HepG2 (cell line): ENCODE data around the gene FAM174A. TPM values are rescaled to one million over a fixed set of nuclear protein-coding genes. Genes with fewer than 3 reads are reported as not detected.

Source experiments
- CEBPB ChIP-seq: IDR thresholded peaks from 2 replicates; pipeline ENCODE4 v1.6.1; 2011; ENCODE audit warnings: low read depth, low read length, improper control_type of control experiment, borderline replicate concordance
- MAX ChIP-seq: IDR thresholded peaks from 2 replicates; pipeline ENCODE4 v1.6.1; 2012; ENCODE audit warnings: inconsistent platforms
- PRDM10 ChIP-seq: sonication (generic); formaldehyde crosslinking; IDR thresholded peaks from 2 replicates; pipeline ENCODE4 v1.4.0; 2020; ENCODE audit warnings: low read depth, missing genetic modification reagents
- SNAI1 ChIP-seq: sonication (generic); formaldehyde crosslinking; IDR thresholded peaks from 2 replicates; pipeline ENCODE4 v1.5.0; 2020; ENCODE audit warnings: mild to moderate bottlenecking, missing genetic modification reagents, borderline replicate concordance
- STAG1 ChIP-seq: sonication (generic); formaldehyde crosslinking; IDR thresholded peaks from 2 replicates; pipeline ENCODE4 v1.4.0; 2020; ENCODE audit warnings: missing genetic modification reagents
- TGIF2 ChIP-seq: IDR thresholded peaks from 2 replicates; pipeline ENCODE4 v1.6.1; 2016; ENCODE audit warnings: control low read depth, missing compliant biosample characterization
- ZNF17 ChIP-seq: sonication (generic); formaldehyde crosslinking; IDR thresholded peaks from 2 replicates; pipeline ENCODE4 v1.5.0; 2020; ENCODE audit warnings: mild to moderate bottlenecking, missing genetic modification reagents
- ZNF205 ChIP-seq: IDR thresholded peaks from 2 replicates; pipeline ENCODE4 v1.6.1; 2018; ENCODE audit warnings: missing biosample characterization, missing genetic modification reagents
- polyA plus RNA-seq, 8 experiments: library from polyadenylated mRNA; depleted of rRNA in 3 of 8; stranded (reverse) in 7 of 8; unstranded in 1 of 8; fragments of >200 nt; fragmentation: Illumina TruSeq in 4 of 8; extraction: Trizol in 4 of 8; gene quantifications; 2 replicates each; pipeline versions ENCODE4 v1.2.1 to v1.2.3, GENCODE V29; 2011 to 2016; ENCODE audit warnings: low read depth in 4 of 8, missing spikeins in 1 of 8, mixed read lengths in 1 of 8; ENCODE audit not compliant: insufficient read depth in 1 of 8
- total RNA-seq, 5 experiments: library from RNA; depleted of rRNA; stranded (reverse); fragments of >200 nt; fragmentation: Illumina TruSeq; extraction: Trizol; gene quantifications; 2 replicates each; pipeline ENCODE4 v1.2.3, GENCODE V29; 2016; ENCODE audit warnings: low read depth in 1 of 5
- TF ChIP-seq, protein P1 (sequence below): sonication (generic); formaldehyde crosslinking; IDR thresholded peaks from 2 replicates; pipeline ENCODE4 v1.5.0; 2020; ENCODE audit warnings: missing genetic modification reagents, mild to moderate bottlenecking, borderline replicate concordance
- TF ChIP-seq, protein P2 (sequence below): sonication (generic); formaldehyde crosslinking; IDR thresholded peaks from 2 replicates; pipeline ENCODE4 v1.4.0; 2020; ENCODE audit warnings: missing genetic modification reagents, mild to moderate bottlenecking, borderline replicate concordance

Gene FAM174A
- total and polyA plus RNA-seq, 2 of the 13 experiments (the other 11 are each of a cell fraction or from before 2014, with no cell fraction given): 6.8 to 7.8 TPM

DNA sequence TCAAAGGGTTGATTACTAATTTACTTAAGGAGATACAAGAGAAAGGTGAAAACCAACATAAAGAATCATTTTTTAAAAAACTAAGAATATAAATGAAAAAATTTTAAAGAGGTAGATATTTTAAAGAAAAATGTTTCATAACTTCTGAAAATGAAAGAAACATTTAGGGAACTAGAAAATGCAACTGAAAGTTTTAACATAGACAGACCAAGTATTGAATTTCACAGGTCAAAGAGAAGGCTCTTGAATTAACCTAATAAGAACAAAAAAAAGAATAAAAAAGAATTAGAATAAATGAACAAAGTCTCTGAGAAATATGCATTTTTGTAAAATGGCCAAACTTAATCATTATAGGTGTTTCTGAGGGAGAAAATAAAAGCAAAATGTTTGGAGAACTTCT lies 16.1 kb upstream of the FAM174A start (continued):
- TF ChIP-seq PRDM10 (CRISPR knock-in tag): no peak
- TF ChIP-seq ZNF17: no peak
- no peak for TF ChIP-seq MAX
- TF ChIP-seq, protein P1, sequence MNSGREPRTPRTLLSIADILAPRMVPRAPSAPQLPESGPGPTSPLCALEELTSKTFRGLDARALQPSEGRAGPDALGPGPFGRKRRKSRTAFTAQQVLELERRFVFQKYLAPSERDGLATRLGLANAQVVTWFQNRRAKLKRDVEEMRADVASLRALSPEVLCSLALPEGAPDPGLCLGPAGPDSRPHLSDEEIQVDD: no peak
- TF ChIP-seq SNAI1 (CRISPR knock-in tag): no peak
- TF ChIP-seq, protein P2, sequence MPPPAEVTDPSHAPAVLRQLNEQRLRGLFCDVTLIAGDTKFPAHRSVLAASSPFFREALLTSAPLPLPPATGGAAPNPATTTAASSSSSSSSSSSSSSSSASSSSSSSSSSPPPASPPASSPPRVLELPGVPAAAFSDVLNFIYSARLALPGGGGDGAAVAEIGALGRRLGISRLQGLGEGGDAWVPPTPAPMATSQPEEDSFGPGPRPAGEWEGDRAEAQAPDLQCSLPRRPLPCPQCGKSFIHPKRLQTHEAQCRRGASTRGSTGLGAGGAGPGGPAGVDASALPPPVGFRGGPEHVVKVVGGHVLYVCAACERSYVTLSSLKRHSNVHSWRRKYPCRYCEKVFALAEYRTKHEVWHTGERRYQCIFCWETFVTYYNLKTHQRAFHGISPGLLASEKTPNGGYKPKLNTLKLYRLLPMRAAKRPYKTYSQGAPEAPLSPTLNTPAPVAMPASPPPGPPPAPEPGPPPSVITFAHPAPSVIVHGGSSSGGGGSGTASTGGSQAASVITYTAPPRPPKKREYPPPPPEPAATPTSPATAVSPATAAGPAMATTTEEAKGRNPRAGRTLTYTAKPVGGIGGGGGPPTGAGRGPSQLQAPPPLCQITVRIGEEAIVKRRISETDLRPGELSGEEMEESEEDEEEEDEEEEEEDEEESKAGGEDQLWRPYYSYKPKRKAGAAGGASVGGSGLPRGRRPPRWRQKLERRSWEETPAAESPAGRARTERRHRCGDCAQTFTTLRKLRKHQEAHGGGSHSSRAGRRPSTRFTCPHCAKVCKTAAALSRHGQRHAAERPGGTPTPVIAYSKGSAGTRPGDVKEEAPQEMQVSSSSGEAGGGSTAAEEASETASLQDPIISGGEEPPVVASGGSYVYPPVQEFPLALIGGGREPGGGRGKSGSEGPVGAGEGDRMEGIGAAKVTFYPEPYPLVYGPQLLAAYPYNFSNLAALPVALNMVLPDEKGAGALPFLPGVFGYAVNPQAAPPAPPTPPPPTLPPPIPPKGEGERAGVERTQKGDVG (CRISPR knock-in tag): no peak
- TF ChIP-seq ZNF205 (CRISPR knock-in tag): no peak
- no peak for TF ChIP-seq CEBPB
- TF ChIP-seq STAG1 (CRISPR knock-in tag): no peak
- no peak for TF ChIP-seq TGIF2 (CRISPR knock-in tag)
